HEK293 (cell line): ENCODE measurements around the gene HGS.

ENCODE experiments used
- CTCF ChIA-PET: fragments of 350-600 bp; formaldehyde crosslinking; extraction: SDS; loops from one replicate; lab custom pipeline; 2021; ENCODE audit warnings: antibody characterized with exemption; lab: Yijun Ruan, JAX
- POLR2A ChIA-PET: fragments of 300-600 bp; formaldehyde crosslinking; extraction: SDS; loops from one replicate; lab custom pipeline; 2020; ENCODE audit warnings: antibody characterized with exemption, inconsistent platforms; lab: Yijun Ruan, JAX
- H3K27ac ChIP-seq: fragments of 200-500 bp; sonication (Bioruptor generic); 2 replicates; pipeline ENCODE4 v1.5.1; 2014; ENCODE audit warnings: low read depth, low read length, control low read depth, inconsistent platforms; ENCODE audit errors: extremely low read depth
- H3K36me3 ChIP-seq, 2 experiments: fragments of 200-500 bp in 1 of 2; sonication (Bioruptor generic) in 1 of 2; 1 replicate in 1 of 2; 2 replicates in 1 of 2; pipeline ENCODE4 v1.5.1; 2014 to 2017; ENCODE audit warnings: inconsistent platforms in 2 of 2, low read length in 2 of 2; ENCODE audit not compliant: control insufficient read depth in 2 of 2, insufficient read depth in 1 of 2
- H3K4me1 ChIP-seq: fragments of 200-500 bp; sonication (Bioruptor generic); 2 replicates; pipeline ENCODE4 v1.5.1; 2014; ENCODE audit warnings: mild to moderate bottlenecking, low read length, inconsistent platforms; ENCODE audit not compliant: control insufficient read depth, insufficient read depth
- H3K4me3 ChIP-seq: 2 replicates; pipeline ENCODE4 v1.5.1; 2011; ENCODE audit warnings: low read depth, mild to moderate bottlenecking, control low read depth, low read length, moderate library complexity
- H3K9me3 ChIP-seq: fragments of 200-500 bp; sonication (Bioruptor generic); 2 replicates; pipeline ENCODE4 v1.5.1; 2014; ENCODE audit warnings: low read depth, low read length, inconsistent platforms; ENCODE audit not compliant: control insufficient read depth, insufficient read depth
- KLF9 ChIP-seq: fragments of 450-650 bp; formaldehyde crosslinking; IDR thresholded peaks from 2 replicates; pipeline ENCODE4 v1.5.1; 2016; ENCODE audit warnings: missing biosample characterization, missing genetic modification characterization, low read depth
- SALL2 ChIP-seq: fragments of 450-650 bp; formaldehyde crosslinking; IDR thresholded peaks from 2 replicates; pipeline ENCODE4 v1.5.0; 2017; ENCODE audit warnings: missing biosample characterization, mild to moderate bottlenecking, missing genetic modification characterization, borderline replicate concordance
- SP3 ChIP-seq: fragments of 450-650 bp; formaldehyde crosslinking; IDR thresholded peaks from 2 replicates; pipeline ENCODE4 v1.5.1; 2016; ENCODE audit warnings: missing biosample characterization, missing genetic modification characterization
- SP7 ChIP-seq: fragments of 450-650 bp; formaldehyde crosslinking; IDR thresholded peaks from 2 replicates; pipeline ENCODE4 v1.5.1; 2016; ENCODE audit warnings: missing biosample characterization, missing genetic modification characterization
- ZBTB48 ChIP-seq: fragments of 450-650 bp; formaldehyde crosslinking; IDR thresholded peaks from 2 replicates; pipeline ENCODE4 v1.5.1; 2016; ENCODE audit warnings: missing biosample characterization, missing genetic modification characterization
- ZFP69B ChIP-seq: fragments of 450-650 bp; formaldehyde crosslinking; IDR thresholded peaks from 2 replicates; pipeline ENCODE4 v1.5.1; 2016; ENCODE audit warnings: missing biosample characterization, missing genetic modification characterization
- ZNF121 ChIP-seq: fragments of 450-650 bp; formaldehyde crosslinking; IDR thresholded peaks from 2 replicates; pipeline ENCODE4 v1.5.1; 2016; ENCODE audit warnings: missing biosample characterization, missing genetic modification characterization
- ZNF350 ChIP-seq: fragments of 450-650 bp; formaldehyde crosslinking; IDR thresholded peaks from 2 replicates; pipeline ENCODE4 v1.5.0; 2017; ENCODE audit warnings: missing biosample characterization, mild to moderate bottlenecking, missing genetic modification characterization
- ZNF416 ChIP-seq: fragments of 450-650 bp; formaldehyde crosslinking; IDR thresholded peaks from 2 replicates; pipeline ENCODE4 v1.5.1; 2016; ENCODE audit warnings: missing biosample characterization, missing genetic modification characterization
- ZNF423 ChIP-seq: fragments of 450-650 bp; formaldehyde crosslinking; IDR thresholded peaks from 2 replicates; pipeline ENCODE4 v1.5.1; 2016; ENCODE audit warnings: missing biosample characterization, missing genetic modification characterization
- ZNF561 ChIP-seq: fragments of 450-650 bp; IDR thresholded peaks from 2 replicates; pipeline ENCODE4 v1.5.1; 2018; ENCODE audit warnings: missing biosample characterization, missing genetic modification characterization, borderline replicate concordance
- ZNF596 ChIP-seq: fragments of 450-650 bp; IDR thresholded peaks from 2 replicates; pipeline ENCODE4 v1.5.0; 2018; ENCODE audit warnings: missing biosample characterization, mild to moderate bottlenecking, missing genetic modification characterization, moderate library complexity
- ZNF660 ChIP-seq: fragments of 450-650 bp; IDR thresholded peaks from 2 replicates; pipeline ENCODE4 v1.5.1; 2018; ENCODE audit warnings: missing biosample characterization, mild to moderate bottlenecking, missing genetic modification characterization
- ZNF701 ChIP-seq: fragments of 450-650 bp; formaldehyde crosslinking; IDR thresholded peaks from 2 replicates; pipeline ENCODE4 v1.5.1; 2016; ENCODE audit warnings: missing biosample characterization, missing genetic modification characterization
- ZNF837 ChIP-seq: fragments of 450-650 bp; formaldehyde crosslinking; IDR thresholded peaks from 2 replicates; pipeline ENCODE4 v1.5.1; 2016; ENCODE audit warnings: missing biosample characterization, missing genetic modification characterization
- ZSCAN16 ChIP-seq: fragments of 450-650 bp; formaldehyde crosslinking; IDR thresholded peaks from 2 replicates; pipeline ENCODE4 v1.5.1; 2016; ENCODE audit warnings: missing biosample characterization, missing genetic modification characterization
- ZSCAN23 ChIP-seq: fragments of 450-650 bp; formaldehyde crosslinking; IDR thresholded peaks from 2 replicates; pipeline ENCODE4 v1.5.1; 2016; ENCODE audit warnings: missing biosample characterization, missing genetic modification characterization
- ZXDB ChIP-seq: fragments of 450-650 bp; formaldehyde crosslinking; IDR thresholded peaks from 2 replicates; pipeline ENCODE4 v1.5.1; 2016; ENCODE audit warnings: missing biosample characterization, missing genetic modification characterization
- TF ChIP-seq, protein P1 (sequence below): fragments of 450-650 bp; formaldehyde crosslinking; optimal IDR thresholded peaks from 2 replicates; pipeline ENCODE3; 2016; ENCODE audit warnings: missing biosample characterization, mild to moderate bottlenecking, missing genetic modification characterization
- TF ChIP-seq, protein P2 (sequence below): fragments of 450-650 bp; formaldehyde crosslinking; IDR thresholded peaks from 2 replicates; pipeline ENCODE4 v1.5.1; 2017; ENCODE audit warnings: missing biosample characterization, missing genetic modification characterization
- TF ChIP-seq, protein P3 (sequence below): IDR thresholded peaks from 2 replicates; pipeline ENCODE4 v1.6.1; 2011; ENCODE audit warnings: mild to moderate bottlenecking, low read depth, low read length, borderline replicate concordance
- TF ChIP-seq, protein P4 (sequence below): fragments of 450-650 bp; formaldehyde crosslinking; IDR thresholded peaks from 2 replicates; pipeline ENCODE4 v1.5.1; 2016; ENCODE audit warnings: missing biosample characterization, missing genetic modification characterization
- TF ChIP-seq, protein P5 (sequence below): fragments of 450-650 bp; formaldehyde crosslinking; IDR thresholded peaks from 2 replicates; pipeline ENCODE4 v1.5.1; 2016; ENCODE audit warnings: missing biosample characterization, missing genetic modification characterization
- TF ChIP-seq, protein P6 (sequence below): fragments of 450-650 bp; formaldehyde crosslinking; IDR thresholded peaks from 2 replicates; pipeline ENCODE4 v1.5.1; 2016; ENCODE audit warnings: missing biosample characterization, missing genetic modification characterization
- TF ChIP-seq, protein P7 (sequence below): fragments of 450-650 bp; formaldehyde crosslinking; IDR thresholded peaks from 2 replicates; pipeline ENCODE4 v1.5.1; 2017; ENCODE audit warnings: missing biosample characterization, missing genetic modification characterization

HGS gene

DNA sequence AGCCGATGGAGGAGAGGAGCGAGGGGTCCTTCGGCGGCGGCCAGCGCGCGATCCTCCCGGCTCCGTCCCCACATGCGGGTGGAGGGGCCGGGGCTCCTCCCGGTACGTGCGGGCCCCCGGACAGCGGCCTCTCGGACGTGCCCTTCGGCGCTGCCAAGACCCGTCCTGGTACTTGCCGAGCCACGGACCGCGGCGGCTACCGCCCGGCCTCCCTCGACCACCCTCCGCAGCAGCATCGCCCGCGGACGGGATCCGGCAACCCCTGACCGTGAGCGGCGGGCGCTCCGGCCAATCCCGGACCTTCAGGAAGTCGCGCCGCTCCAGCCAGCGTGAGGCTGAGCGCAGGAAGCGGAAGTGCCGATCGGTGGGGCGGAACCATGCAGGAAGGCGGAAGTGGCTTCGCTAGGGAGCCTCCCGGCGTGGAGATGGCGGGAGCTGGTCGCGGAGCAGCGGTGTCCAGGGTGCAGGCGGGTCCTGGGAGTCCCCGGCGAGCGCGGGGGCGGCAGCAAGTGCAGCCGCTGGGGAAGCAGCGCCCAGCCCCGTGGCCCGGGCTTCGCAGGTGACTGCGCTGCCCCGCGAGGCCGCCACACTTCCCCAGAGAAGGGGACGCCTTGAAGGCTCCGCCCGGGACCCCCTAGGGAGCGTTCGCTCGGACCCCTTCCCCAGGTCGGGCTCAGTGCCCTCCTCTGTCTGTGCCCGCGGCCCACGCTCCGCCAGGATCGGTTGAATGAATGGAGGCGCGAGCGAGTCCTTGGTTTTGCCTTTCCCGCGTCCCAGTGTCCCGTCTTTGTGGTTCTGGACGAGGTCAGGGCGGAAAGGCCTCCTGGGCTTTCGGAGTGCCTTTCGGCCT, 17.2 kb upstream of the HGS start, which contains the start of the genes CCDC137 and OXLD1 (continued):
- TF ChIP-seq SALL2 (no peak), SP7 (tag by site-specific recombination) (0 out of 2 replicates have a peak, but pooled peaks have one; percentile 28), ZNF416 (tag by site-specific recombination) (no peak), ZBTB48 (peak; percentile 97), ZNF350 (no peak), ZNF423 (tag by site-specific recombination) (peak; percentile 35; the same call in 1 of the 2 replicates), ZSCAN16 (no peak), KLF9 (tag by site-specific recombination) (0 out of 2 replicates have a peak, but pooled peaks have one; percentile 32), ZNF561 (peak; percentile 78; the same call in 1 of the 2 replicates), ZNF660 (peak; percentile 60)
- TF ChIP-seq, protein P1, sequence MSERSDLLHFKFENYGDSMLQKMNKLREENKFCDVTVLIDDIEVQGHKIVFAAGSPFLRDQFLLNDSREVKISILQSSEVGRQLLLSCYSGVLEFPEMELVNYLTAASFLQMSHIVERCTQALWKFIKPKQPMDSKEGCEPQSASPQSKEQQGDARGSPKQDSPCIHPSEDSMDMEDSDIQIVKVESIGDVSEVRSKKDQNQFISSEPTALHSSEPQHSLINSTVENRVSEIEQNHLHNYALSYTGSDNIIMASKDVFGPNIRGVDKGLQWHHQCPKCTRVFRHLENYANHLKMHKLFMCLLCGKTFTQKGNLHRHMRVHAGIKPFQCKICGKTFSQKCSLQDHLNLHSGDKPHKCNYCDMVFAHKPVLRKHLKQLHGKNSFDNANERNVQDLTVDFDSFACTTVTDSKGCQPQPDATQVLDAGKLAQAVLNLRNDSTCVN: peak; percentile 71

DNA sequence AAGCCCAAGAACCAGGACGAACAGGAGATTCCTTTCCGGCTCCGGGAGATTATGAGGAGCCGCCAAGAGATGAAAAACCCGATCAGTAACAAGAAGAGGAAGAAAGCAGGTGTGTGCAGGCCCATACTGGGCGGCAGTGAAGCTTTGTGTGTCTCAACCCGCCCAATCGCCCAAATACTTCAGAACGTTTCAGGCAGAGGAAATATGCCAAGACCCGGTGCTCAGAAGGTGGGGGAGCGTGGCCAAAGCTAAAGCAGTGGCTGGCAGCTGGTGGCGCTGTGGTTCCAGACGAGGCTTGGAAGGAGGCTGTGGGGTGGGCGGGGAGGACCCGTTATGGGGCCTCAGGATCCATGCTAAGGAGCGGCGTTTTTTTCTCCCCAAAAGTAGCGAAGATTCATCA, 16.1 kb upstream of the HGS start:
- Histone ChIP-seq H3K4me3 (no peak overlapping the region), H3K27ac (no peak overlapping the region; the same call in 1 of the 2 replicates), H3K9me3 (no peaks in the 10 kb centered on the region), H3K4me1 (peaks cover 5% of the 10 kb centered on the region; the same call in 1 of the 2 replicates), H3K36me3 (peaks cover 32 to 66% of the 10 kb centered on the region in 2 experiments; a peak in 2 of 3 replicates)
- POLR2A ChIA-PET: interaction anchor here (1.4 to 1.6 kb wide), 2 partner anchors 35 to 115 kb away, joined by 5 to 6 read pairs; partner anchors contain the start of genes FAAP100 and MRPL12
- CTCF ChIA-PET: interaction anchor here (0.7 to 2.3 kb wide), 2 partner anchors 15 to 311 kb away, joined by 3 to 9 read pairs; partner anchors contain the start of genes ARL16 and HGS
- TF ChIP-seq, protein P2, sequence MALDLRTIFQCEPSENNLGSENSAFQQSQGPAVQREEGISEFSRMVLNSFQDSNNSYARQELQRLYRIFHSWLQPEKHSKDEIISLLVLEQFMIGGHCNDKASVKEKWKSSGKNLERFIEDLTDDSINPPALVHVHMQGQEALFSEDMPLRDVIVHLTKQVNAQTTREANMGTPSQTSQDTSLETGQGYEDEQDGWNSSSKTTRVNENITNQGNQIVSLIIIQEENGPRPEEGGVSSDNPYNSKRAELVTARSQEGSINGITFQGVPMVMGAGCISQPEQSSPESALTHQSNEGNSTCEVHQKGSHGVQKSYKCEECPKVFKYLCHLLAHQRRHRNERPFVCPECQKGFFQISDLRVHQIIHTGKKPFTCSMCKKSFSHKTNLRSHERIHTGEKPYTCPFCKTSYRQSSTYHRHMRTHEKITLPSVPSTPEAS: no peak
- TF ChIP-seq, protein P3, sequence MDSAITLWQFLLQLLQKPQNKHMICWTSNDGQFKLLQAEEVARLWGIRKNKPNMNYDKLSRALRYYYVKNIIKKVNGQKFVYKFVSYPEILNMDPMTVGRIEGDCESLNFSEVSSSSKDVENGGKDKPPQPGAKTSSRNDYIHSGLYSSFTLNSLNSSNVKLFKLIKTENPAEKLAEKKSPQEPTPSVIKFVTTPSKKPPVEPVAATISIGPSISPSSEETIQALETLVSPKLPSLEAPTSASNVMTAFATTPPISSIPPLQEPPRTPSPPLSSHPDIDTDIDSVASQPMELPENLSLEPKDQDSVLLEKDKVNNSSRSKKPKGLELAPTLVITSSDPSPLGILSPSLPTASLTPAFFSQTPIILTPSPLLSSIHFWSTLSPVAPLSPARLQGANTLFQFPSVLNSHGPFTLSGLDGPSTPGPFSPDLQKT: no peak
- TF ChIP-seq ZNF423 (tag by site-specific recombination) (no peak), ZNF121 (no peak), ZNF596 (tag by site-specific recombination) (no peak), ZNF701 (tag by site-specific recombination) (no peak), ZNF350 (no peak), ZNF837 (tag by site-specific recombination) (no peak), ZXDB (tag by site-specific recombination) (no peak), ZSCAN23 (tag by site-specific recombination) (no peak), SP3 (peak; percentile 26; the same call in 1 of the 2 replicates), ZFP69B (tag by site-specific recombination) (no peak)
- TF ChIP-seq, protein P4, sequence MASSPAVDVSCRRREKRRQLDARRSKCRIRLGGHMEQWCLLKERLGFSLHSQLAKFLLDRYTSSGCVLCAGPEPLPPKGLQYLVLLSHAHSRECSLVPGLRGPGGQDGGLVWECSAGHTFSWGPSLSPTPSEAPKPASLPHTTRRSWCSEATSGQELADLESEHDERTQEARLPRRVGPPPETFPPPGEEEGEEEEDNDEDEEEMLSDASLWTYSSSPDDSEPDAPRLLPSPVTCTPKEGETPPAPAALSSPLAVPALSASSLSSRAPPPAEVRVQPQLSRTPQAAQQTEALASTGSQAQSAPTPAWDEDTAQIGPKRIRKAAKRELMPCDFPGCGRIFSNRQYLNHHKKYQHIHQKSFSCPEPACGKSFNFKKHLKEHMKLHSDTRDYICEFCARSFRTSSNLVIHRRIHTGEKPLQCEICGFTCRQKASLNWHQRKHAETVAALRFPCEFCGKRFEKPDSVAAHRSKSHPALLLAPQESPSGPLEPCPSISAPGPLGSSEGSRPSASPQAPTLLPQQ (tag by site-specific recombination): no peak
- TF ChIP-seq, protein P5, sequence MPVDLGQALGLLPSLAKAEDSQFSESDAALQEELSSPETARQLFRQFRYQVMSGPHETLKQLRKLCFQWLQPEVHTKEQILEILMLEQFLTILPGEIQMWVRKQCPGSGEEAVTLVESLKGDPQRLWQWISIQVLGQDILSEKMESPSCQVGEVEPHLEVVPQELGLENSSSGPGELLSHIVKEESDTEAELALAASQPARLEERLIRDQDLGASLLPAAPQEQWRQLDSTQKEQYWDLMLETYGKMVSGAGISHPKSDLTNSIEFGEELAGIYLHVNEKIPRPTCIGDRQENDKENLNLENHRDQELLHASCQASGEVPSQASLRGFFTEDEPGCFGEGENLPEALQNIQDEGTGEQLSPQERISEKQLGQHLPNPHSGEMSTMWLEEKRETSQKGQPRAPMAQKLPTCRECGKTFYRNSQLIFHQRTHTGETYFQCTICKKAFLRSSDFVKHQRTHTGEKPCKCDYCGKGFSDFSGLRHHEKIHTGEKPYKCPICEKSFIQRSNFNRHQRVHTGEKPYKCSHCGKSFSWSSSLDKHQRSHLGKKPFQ (tag by site-specific recombination): no peak
- TF ChIP-seq, protein P6, sequence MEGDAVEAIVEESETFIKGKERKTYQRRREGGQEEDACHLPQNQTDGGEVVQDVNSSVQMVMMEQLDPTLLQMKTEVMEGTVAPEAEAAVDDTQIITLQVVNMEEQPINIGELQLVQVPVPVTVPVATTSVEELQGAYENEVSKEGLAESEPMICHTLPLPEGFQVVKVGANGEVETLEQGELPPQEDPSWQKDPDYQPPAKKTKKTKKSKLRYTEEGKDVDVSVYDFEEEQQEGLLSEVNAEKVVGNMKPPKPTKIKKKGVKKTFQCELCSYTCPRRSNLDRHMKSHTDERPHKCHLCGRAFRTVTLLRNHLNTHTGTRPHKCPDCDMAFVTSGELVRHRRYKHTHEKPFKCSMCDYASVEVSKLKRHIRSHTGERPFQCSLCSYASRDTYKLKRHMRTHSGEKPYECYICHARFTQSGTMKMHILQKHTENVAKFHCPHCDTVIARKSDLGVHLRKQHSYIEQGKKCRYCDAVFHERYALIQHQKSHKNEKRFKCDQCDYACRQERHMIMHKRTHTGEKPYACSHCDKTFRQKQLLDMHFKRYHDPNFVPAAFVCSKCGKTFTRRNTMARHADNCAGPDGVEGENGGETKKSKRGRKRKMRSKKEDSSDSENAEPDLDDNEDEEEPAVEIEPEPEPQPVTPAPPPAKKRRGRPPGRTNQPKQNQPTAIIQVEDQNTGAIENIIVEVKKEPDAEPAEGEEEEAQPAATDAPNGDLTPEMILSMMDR (tag by site-specific recombination): 0 out of 2 replicates have a peak, but pooled peaks have one; percentile 37
- TF ChIP-seq, protein P7, sequence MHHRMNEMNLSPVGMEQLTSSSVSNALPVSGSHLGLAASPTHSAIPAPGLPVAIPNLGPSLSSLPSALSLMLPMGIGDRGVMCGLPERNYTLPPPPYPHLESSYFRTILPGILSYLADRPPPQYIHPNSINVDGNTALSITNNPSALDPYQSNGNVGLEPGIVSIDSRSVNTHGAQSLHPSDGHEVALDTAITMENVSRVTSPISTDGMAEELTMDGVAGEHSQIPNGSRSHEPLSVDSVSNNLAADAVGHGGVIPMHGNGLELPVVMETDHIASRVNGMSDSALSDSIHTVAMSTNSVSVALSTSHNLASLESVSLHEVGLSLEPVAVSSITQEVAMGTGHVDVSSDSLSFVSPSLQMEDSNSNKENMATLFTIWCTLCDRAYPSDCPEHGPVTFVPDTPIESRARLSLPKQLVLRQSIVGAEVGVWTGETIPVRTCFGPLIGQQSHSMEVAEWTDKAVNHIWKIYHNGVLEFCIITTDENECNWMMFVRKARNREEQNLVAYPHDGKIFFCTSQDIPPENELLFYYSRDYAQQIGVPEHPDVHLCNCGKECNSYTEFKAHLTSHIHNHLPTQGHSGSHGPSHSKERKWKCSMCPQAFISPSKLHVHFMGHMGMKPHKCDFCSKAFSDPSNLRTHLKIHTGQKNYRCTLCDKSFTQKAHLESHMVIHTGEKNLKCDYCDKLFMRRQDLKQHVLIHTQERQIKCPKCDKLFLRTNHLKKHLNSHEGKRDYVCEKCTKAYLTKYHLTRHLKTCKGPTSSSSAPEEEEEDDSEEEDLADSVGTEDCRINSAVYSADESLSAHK: no peak
